Adrenal gland (tissue), 5 donors: Measurements from ENCODE around the gene GHR.

ENCODE experiments used
- CTCF ChIP-seq, 6 experiments: fragments of 450-650 bp in 4 of 6; fragments of 200-600 bp in 2 of 6; sonication (generic) in 1 of 6; IDR thresholded peaks; 1 replicate in 5 of 6; 2 replicates in 1 of 6; pipeline versions ENCODE4 v1.5.1 to v1.8.0; 2016 to 2021; ENCODE audit warnings: antibody characterized with exemption in 6 of 6, mild to moderate bottlenecking in 2 of 6, moderate library complexity in 1 of 6
- POLR2A ChIP-seq, 2 donors: fragments of 450-650 bp; IDR thresholded peaks; one replicate each; pipeline ENCODE4 v1.6.1; 2017; ENCODE audit warnings: antibody characterized with exemption in 2 of 2, mild to moderate bottlenecking in 2 of 2, moderate library complexity in 1 of 2
- donor health status: DM: no; HTN: no; CAD: no.

DNA sequence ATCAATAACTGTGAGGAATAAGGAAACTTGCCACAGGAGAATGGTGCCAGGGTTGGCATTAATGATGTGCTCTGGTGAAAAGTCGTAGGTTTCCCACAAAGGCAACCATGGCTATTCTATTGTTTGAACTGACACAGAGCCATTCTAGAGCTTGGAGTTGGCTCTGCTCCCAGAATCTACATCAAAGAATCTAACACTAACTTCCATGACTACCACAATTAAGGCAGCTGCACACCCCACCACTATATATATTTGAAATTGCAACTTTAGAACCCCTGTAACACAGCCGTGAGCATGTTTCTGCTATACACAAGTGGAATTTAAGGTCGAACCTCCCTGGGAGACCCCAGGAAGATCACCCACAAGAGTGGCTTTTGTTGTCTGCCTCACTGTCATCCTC lies 243.6 kb downstream of the GHR start:
- TF ChIP-seq CTCF (IDR thresholded peaks at IDR 0.05): no peak
- no peak for TF ChIP-seq POLR2A (IDR thresholded peaks at IDR 0.05)
